ENCODE data around the gene SEMA3F. TPM values are rescaled to one million over a fixed set of nuclear protein-coding genes. Genes with fewer than 3 reads are reported as not detected.

The SEMA3F gene
- total and polyA plus RNA-seq, 2 of the 4 experiments (the other 2 are of a cell fraction): 7.3 to 23.3 TPM

GRCh38 chr3:50123394-50124051, 31.6 kb upstream of the SEMA3F start (continued):
- TF ChIP-seq MAFK (IDR thresholded peaks at IDR 0.05; ENCODE audit: low read depth, low read length): no peak
- TF ChIP-seq MAZ (IDR thresholded peaks at IDR 0.05; ENCODE audit: borderline replicate concordance, low read depth, low read length): no peak
- TF ChIP-seq MXI1 (IDR thresholded peaks at IDR 0.05; ENCODE audit: borderline replicate concordance, low read depth, low read length): no peak
- no peak for TF ChIP-seq RCOR1 (IDR thresholded peaks at IDR 0.05; ENCODE audit: insufficient replicate concordance, low read length)
- TF ChIP-seq RAD21 (IDR thresholded peaks at IDR 0.05; ENCODE audit: low read length): no peak
